GM04503 (cell line): ENCODE results near the gene SCPEP1.

Experiments
- DNase-seq: peaks from one replicate; pipeline ENCODE4 v3.0.0-alpha.2; 2012; ENCODE audit warnings: low read depth

The SCPEP1 gene

DNA sequence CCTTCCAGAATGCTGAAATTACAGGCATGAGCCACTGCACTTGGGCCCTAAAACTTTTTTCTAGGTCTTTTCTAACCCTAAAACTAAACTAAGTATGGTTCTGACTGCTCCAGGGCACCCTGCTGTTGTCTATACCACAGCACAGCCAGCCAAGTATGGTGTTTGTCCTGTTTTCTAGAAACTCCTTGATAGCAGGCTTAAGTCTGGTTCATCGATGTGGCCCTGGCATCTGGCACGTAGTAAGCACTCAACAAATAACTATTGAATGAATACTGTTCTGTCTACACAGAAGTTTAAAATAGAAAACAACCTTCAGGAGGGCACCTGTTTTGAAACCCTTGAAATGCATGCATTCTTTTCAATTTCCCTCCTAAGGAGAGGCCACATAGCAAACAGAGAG, 62.6 kb downstream of the SCPEP1 start:
- DNase-seq: no peak

DNA sequence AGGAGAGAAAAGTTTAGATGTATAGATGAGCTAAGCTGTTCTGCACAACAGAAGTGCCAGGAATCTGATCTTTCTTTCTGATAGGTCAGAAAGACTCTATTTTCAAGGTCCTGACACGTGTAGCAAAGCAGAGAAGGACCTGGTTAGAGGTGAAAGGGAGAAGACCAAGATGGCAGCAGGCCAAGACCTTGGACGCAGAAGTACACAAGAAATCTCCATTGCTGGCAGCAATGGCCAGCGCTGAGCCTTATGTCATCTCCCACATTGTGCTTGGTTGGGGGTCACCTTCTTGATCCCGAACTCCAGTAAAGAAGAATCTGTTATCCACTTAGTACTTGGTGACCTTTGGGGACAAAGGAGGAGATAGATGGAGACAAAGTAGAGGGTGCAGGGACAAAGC, 65.3 kb downstream of the SCPEP1 start:
- no peak for DNase-seq

DNA sequence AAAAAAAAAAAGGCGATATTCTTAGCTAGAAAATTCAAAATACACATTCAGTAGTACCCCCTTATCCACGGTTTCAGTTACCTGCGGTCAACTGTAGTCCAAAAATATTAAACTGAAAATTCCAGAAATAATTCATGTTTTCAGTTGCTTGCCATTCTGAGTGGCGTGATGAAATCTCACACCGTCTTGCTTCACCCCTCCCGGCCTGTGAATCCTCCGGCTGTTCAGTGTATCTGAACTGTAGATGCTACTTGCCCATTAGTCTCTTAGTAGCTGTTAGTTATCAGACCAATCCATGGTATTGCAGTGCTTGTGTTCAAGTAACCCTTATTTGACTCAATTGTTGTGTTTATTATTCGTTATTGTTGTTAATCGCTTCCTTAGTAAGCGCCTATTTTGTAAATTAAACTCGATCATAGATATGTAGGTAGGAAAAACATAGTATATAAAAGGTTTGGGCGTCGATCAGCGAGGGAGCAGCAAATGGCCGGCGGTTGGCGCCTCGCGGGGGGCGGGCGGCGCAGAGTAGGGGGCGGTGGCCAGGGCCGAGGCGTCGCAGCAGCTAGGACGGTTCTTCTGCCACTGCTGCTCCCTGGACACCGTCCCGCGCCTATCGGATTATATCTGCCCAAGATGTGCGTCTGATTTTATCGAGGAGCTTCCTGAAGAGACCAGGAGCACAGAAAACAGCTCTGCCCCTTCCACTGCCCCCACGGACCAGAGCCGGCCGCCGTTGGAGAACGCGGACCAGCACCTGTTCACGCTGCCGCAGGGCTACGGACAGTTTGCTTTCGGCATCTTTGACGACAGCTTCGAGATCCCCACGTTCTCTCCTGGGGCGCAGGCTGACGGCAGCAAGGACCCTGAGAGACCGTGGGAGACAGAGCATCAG, 67.3 kb downstream of the SCPEP1 start:
- DNase-seq: no peak

DNA sequence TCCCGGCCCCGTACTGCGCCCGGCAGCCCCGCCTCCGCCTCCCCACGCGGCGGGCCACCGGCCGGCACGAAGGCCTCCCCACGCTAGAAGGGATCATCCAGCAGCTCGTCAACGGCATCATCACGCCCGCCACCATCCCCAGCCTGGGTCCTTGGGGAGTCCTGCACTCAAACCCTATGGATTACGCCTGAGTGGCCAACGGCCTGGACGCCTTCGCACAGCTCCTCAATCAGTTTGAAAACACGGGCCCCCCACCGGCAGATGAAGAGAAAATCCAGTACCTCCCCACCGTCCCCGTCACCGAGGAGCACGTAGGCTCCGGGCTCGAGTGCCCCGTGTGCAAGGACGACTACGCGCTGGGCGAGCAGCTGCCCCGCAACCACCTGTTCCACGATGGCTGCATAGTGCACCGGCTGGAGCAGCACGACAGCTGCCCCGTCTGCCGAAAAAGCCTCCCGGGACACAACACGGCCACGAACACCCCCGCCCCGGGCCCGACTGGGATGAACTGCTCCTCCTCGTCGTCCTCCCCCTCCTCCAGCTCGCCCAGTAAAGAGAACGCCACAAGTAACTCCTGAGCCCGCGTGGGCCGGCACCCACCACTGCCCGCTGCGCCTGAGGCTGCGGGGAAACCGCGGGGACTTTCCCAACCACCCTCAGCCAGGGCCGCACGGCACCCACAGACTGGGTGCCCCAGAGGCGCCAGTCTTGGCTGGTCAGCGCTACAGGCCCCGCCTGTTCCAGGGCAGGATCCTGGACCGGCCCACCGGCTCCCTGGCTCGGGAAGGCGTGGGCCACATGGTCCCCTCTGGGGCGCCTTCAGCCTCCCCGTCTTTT, 68.2 kb downstream of the SCPEP1 start:
- no peak for DNase-seq

DNA sequence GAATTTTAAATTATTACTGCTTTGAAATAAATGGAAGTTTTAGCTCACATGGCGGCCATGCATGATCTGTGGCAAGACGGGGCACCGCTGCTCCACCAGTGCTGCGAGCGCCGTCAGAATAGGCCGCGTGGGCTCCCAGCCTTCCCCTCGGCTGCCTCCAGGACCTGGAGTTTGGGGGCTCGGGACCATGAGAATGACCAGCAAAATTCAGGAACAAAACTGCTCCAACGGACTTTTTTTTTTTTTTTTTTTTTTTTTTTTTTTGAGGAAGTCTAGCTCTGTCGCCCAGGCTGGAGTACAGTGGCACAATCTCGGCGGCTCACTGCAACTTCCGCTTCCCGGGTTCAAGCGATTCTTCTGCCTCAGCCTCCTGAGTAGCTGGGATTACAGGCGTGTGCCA, 68.8 kb downstream of the SCPEP1 start:
- no peak for DNase-seq

DNA sequence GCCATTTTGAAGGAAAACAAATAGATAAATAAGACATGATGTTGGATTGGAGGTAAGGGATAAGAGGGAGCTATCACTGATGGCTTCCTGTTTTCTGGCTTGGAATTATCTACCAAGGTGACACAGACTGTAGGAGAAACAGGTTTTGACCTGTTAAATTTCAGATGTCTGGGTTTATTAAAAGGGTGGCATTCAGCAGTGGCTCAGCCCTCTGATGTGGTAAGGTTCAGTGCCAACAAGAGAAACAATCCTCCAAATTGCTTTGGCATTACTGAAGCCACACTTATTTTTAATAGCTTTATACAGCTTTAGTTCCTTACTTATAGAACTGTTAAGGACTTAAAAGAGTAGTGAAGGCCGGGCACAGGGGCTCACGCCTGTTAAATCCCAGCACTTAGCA, 70.2 kb downstream of the SCPEP1 start:
- DNase-seq: no peak

DNA sequence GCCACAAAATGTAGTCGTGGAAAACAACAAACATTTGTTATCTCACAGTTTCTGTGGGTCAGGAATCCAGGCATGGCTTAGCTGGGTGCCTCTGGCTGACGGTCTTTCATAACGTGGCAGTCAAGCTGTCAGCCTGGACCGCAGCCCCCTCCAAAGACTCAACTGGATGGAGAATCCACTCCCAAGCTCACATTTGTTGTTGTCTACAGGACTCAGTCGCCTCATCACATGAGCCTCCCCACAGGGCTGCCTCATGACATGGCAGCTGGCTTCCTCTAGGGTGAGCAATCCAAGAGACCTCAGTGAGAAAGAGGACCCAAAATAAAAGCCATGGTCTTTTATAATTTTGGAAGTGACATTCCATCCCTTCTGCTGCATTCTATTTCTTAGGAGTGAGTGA, 72.4 kb downstream of the SCPEP1 start:
- DNase-seq: no peak

DNA sequence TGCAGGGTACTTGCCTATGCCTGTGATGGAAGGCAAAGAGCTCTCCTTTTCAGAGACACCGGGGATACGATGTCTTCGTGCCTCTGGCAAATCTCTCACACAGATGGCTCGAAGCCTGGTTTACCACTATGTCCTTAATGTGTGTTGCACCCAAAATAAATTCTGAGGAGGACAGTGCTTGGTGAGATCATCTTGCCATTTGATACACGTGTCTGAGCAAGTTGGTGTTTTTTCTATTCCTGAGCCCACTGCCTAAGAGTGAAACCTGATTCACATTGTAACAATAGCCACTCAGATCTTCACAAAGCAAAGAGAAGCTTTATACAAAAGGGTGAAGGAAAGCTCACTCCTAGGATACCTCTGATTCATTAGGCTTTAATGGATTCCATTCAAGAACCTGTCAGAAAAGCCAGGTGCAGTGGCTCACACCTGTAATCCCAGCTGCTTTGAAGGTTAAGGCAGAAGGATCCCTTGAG, 74.0 kb downstream of the SCPEP1 start:
- no peak for DNase-seq
